Measurements from ENCODE around the gene TANC1.

The TANC1 gene

GRCh38 chr2:159065313-159065712, 96.9 kb downstream of the TANC1 start:
- DNase-seq (ENCODE audit: insufficient read length, low spot score), result no peak
- TF ChIP-seq CTCF (IDR thresholded peaks at IDR 0.05; ENCODE audit: insufficient read depth, missing control alignments), result no peak
- no peak for FAIRE-seq

GRCh38 chr2:159065891-159066290, 97.5 kb downstream of the TANC1 start:
- no peak for FAIRE-seq
- no peak for DNase-seq (ENCODE audit: insufficient read length, low spot score)
- TF ChIP-seq CTCF (IDR thresholded peaks at IDR 0.05; ENCODE audit: insufficient read depth, missing control alignments), result no peak

GRCh38 chr2:159066541-159067156, 98.2 kb downstream of the TANC1 start:
- DNase-seq (ENCODE audit: insufficient read length, low spot score) (no peak), FAIRE-seq (no peak)
- no peak for TF ChIP-seq CTCF (IDR thresholded peaks at IDR 0.05; ENCODE audit: insufficient read depth, missing control alignments)

GRCh38 chr2:159067971-159068370, 99.5 kb downstream of the TANC1 start:
- no peak for FAIRE-seq

GRCh38 chr2:159069229-159069628, 100.8 kb downstream of the TANC1 start:
- no peak for FAIRE-seq

More at GRCh38 chr2:159067971-159068370, 99.5 kb downstream of the TANC1 start:
- no peak for TF ChIP-seq CTCF (IDR thresholded peaks at IDR 0.05; ENCODE audit: insufficient read depth, missing control alignments)
- no peak for DNase-seq (ENCODE audit: insufficient read length, low spot score)

GRCh38 chr2:159070235-159070634, 101.8 kb downstream of the TANC1 start:
- no peak for DNase-seq (ENCODE audit: insufficient read length, low spot score)
- TF ChIP-seq CTCF (IDR thresholded peaks at IDR 0.05; ENCODE audit: insufficient read depth, missing control alignments), result no peak
- FAIRE-seq, result no peak

More at GRCh38 chr2:159069229-159069628, 100.8 kb downstream of the TANC1 start:
- DNase-seq (ENCODE audit: insufficient read length, low spot score), result no peak
- TF ChIP-seq CTCF (IDR thresholded peaks at IDR 0.05; ENCODE audit: insufficient read depth, missing control alignments), result no peak

- no peak for TF ChIP-seq CTCF (IDR thresholded peaks at IDR 0.05; ENCODE audit: insufficient read depth, missing control alignments)
- DNase-seq (ENCODE audit: insufficient read length, low spot score), result no peak
- FAIRE-seq, result no peak
Observed at GRCh38 chr2:159071190-159071915, 102.9 kb downstream of the TANC1 start.
